Gastroesophageal sphincter (tissue), 3 donors: ENCODE data around the gene TSPAN14.

ENCODE experiments used
- EP300 ChIP-seq: sonication (generic); formaldehyde crosslinking; IDR thresholded peaks from one replicate; pipeline ENCODE4 v1.6.1; 2017; ENCODE audit warnings: antibody characterized with exemption, mild to moderate bottlenecking
- POLR2AphosphoS5 ChIP-seq: sonication (generic); formaldehyde crosslinking; IDR thresholded peaks from one replicate; pipeline ENCODE4 v1.6.1; 2017; ENCODE audit warnings: antibody characterized with exemption
- TF ChIP-seq, protein P1 (sequence below), 4 experiments: fragments of 200-600 bp in 2 of 4; fragments of 450-650 bp in 2 of 4; sonication (generic) in 1 of 4; IDR thresholded peaks; one replicate each; pipeline ENCODE4 v1.5.1; 2017 to 2019; ENCODE audit warnings: antibody characterized with exemption in 4 of 4, mild to moderate bottlenecking in 2 of 4, moderate library complexity in 2 of 4

DNA sequence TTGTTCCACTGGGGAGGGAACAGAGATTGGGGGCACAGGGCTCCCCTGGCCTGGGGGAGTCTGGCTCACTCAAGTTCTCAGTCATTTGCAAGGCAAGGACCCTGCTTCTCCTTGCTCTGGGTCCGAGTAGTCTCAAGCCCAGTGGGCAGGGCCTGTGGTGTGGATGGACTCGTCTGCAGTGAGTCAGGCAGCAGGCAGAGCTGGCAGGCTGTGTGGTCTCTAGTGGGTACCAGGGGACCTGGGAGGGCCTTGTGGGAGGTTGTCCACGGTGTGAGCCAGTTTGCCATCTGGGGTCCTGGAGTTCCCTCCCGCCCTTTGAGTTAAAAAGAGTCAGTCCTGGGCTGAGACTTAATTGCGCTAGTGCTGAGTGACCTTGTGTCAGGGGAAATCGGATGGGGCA, 74.8 kb downstream of the TSPAN14 start:
- TF ChIP-seq, protein P1, sequence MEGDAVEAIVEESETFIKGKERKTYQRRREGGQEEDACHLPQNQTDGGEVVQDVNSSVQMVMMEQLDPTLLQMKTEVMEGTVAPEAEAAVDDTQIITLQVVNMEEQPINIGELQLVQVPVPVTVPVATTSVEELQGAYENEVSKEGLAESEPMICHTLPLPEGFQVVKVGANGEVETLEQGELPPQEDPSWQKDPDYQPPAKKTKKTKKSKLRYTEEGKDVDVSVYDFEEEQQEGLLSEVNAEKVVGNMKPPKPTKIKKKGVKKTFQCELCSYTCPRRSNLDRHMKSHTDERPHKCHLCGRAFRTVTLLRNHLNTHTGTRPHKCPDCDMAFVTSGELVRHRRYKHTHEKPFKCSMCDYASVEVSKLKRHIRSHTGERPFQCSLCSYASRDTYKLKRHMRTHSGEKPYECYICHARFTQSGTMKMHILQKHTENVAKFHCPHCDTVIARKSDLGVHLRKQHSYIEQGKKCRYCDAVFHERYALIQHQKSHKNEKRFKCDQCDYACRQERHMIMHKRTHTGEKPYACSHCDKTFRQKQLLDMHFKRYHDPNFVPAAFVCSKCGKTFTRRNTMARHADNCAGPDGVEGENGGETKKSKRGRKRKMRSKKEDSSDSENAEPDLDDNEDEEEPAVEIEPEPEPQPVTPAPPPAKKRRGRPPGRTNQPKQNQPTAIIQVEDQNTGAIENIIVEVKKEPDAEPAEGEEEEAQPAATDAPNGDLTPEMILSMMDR (IDR thresholded peaks at IDR 0.05): no peak
- TF ChIP-seq POLR2AphosphoS5 (no peak), EP300 (no peak)
